HL-60 (cell line): ENCODE results near the gene WDR48.

Experiments used
- GABPA ChIP-seq: IDR thresholded peaks from 2 replicates; pipeline ENCODE4 v1.6.1; 2012; ENCODE audit warnings: low read depth
- POLR2AphosphoS5 ChIP-seq: IDR thresholded peaks from 2 replicates; pipeline ENCODE4 v1.6.1; 2012; ENCODE audit warnings: low read depth
- SPI1 ChIP-seq: IDR thresholded peaks from 2 replicates; pipeline ENCODE4 v1.6.1; 2012; ENCODE audit warnings: low read depth, mild to moderate bottlenecking, borderline replicate concordance
- TF ChIP-seq, protein P1 (sequence below): IDR thresholded peaks from one replicate; pipeline ENCODE4 v1.5.1; 2011; ENCODE audit warnings: low read length, control low read depth, inconsistent platforms; ENCODE audit not compliant: insufficient read depth
- TF ChIP-seq, protein P2 (sequence below): IDR thresholded peaks from 2 replicates; pipeline ENCODE4 v1.6.1; 2012; ENCODE audit warnings: low read depth; ENCODE audit not compliant: insufficient replicate concordance

DNA sequence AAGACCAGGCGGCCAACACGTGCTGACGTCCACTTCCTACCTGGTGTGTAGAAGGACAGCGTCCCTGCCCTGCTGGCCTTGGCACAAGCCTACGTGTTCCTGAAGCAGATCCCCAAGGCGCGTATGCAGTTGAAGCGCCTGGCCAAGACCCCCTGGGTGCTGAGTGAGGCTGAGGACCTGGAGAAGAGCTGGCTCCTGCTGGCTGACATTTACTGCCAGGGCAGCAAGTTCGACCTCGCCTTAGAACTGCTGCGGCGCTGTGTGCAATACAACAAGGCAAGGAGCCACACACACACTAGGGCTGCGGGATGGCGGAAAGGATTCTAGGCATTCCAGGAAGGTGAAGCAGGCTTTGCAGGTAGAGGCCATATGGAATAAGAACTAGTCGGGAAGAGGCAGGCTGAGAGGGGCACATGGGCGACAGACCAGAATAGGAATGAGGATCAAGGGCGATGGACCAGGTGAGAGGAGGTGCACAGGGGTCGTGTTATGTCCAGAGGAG is 85.7 kb downstream of the WDR48 start:
- TF ChIP-seq, protein P1, sequence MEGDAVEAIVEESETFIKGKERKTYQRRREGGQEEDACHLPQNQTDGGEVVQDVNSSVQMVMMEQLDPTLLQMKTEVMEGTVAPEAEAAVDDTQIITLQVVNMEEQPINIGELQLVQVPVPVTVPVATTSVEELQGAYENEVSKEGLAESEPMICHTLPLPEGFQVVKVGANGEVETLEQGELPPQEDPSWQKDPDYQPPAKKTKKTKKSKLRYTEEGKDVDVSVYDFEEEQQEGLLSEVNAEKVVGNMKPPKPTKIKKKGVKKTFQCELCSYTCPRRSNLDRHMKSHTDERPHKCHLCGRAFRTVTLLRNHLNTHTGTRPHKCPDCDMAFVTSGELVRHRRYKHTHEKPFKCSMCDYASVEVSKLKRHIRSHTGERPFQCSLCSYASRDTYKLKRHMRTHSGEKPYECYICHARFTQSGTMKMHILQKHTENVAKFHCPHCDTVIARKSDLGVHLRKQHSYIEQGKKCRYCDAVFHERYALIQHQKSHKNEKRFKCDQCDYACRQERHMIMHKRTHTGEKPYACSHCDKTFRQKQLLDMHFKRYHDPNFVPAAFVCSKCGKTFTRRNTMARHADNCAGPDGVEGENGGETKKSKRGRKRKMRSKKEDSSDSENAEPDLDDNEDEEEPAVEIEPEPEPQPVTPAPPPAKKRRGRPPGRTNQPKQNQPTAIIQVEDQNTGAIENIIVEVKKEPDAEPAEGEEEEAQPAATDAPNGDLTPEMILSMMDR = no peak
- no peak for TF ChIP-seq GABPA
- no peak for TF ChIP-seq POLR2AphosphoS5
- TF ChIP-seq, protein P2, sequence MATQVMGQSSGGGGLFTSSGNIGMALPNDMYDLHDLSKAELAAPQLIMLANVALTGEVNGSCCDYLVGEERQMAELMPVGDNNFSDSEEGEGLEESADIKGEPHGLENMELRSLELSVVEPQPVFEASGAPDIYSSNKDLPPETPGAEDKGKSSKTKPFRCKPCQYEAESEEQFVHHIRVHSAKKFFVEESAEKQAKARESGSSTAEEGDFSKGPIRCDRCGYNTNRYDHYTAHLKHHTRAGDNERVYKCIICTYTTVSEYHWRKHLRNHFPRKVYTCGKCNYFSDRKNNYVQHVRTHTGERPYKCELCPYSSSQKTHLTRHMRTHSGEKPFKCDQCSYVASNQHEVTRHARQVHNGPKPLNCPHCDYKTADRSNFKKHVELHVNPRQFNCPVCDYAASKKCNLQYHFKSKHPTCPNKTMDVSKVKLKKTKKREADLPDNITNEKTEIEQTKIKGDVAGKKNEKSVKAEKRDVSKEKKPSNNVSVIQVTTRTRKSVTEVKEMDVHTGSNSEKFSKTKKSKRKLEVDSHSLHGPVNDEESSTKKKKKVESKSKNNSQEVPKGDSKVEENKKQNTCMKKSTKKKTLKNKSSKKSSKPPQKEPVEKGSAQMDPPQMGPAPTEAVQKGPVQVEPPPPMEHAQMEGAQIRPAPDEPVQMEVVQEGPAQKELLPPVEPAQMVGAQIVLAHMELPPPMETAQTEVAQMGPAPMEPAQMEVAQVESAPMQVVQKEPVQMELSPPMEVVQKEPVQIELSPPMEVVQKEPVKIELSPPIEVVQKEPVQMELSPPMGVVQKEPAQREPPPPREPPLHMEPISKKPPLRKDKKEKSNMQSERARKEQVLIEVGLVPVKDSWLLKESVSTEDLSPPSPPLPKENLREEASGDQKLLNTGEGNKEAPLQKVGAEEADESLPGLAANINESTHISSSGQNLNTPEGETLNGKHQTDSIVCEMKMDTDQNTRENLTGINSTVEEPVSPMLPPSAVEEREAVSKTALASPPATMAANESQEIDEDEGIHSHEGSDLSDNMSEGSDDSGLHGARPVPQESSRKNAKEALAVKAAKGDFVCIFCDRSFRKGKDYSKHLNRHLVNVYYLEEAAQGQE = no peak
- no peak for TF ChIP-seq SPI1
